GM19468 (cell line): ENCODE data around the gene COIL.
"Not testable (repeated sequence)": the region's sequence is repeated elsewhere in the genome, so short reads cannot be mapped to it uniquely, and the experiment has no call there.

Experiments used
- ATAC-seq: cut with Tn5 transposase; IDR thresholded peaks from one replicate; pipeline ENCODE4 v1.9.1; 2021; ENCODE audit warnings: mild to moderate bottlenecking, moderate library complexity, moderate number of reproducible peaks; ENCODE audit not compliant: unreplicated experiment; ENCODE audit errors: extremely low read depth

Gene COIL

GRCh38 chr17:56960596-56961538 lies at the start of gene COIL:
Gene COIL, minus strand, starts transcription at chr17:56961050. Its CDS starts 31 bp downstream, at chr17:56961019.
- peak; percentile 91 for ATAC-seq

- no peak for ATAC-seq
These were observed 49.6 kb upstream of the COIL start for GRCh38 chr17:57010487-57010886.

GRCh38 chr17:57009737-57010445 lies 49.0 kb upstream of the COIL start:
- ATAC-seq, result no peak

GRCh38 chr17:57008958-57009357 lies 48.1 kb upstream of the COIL start:
- ATAC-seq, result no peak

- ATAC-seq, result no peak
These were observed 45.2 kb upstream of the COIL start for GRCh38 chr17:57006040-57006439.

- ATAC-seq, result peak; percentile 75
These were observed 44.2 kb upstream of the COIL start for GRCh38 chr17:57004944-57005579.

- ATAC-seq, result no peak
These were observed 42.1 kb upstream of the COIL start for GRCh38 chr17:57002904-57003303.

GRCh38 chr17:57001541-57001940 lies 40.7 kb upstream of the COIL start:
- no peak for ATAC-seq

- no peak for ATAC-seq
These were observed 36.5 kb upstream of the COIL start for GRCh38 chr17:56997313-56997712.

- ATAC-seq, result no peak
These were observed 34.9 kb upstream of the COIL start for GRCh38 chr17:56995766-56996165.

- no peak for ATAC-seq
These were observed 33.4 kb upstream of the COIL start for GRCh38 chr17:56994009-56994792.

GRCh38 chr17:56992364-56992763 lies 31.5 kb upstream of the COIL start:
- ATAC-seq, result no peak

- no peak for ATAC-seq
These were observed 28.2 kb upstream of the COIL start for GRCh38 chr17:56988901-56989572.

GRCh38 chr17:56987283-56987834 lies 26.5 kb upstream of the COIL start:
- ATAC-seq, result no peak

- no peak for ATAC-seq
These were observed 24.7 kb upstream of the COIL start for GRCh38 chr17:56985371-56986162.

- ATAC-seq, result no peak
These were observed 22.5 kb upstream of the COIL start for GRCh38 chr17:56983366-56983765.

- no peak for ATAC-seq
These were observed 21.5 kb upstream of the COIL start for GRCh38 chr17:56982312-56982711.

- ATAC-seq, result not testable (repeated sequence)
These were observed 19.7 kb upstream of the COIL start for GRCh38 chr17:56980526-56980925.
